ENCODE data around the gene KCTD10.

The KCTD10 gene, protein sequence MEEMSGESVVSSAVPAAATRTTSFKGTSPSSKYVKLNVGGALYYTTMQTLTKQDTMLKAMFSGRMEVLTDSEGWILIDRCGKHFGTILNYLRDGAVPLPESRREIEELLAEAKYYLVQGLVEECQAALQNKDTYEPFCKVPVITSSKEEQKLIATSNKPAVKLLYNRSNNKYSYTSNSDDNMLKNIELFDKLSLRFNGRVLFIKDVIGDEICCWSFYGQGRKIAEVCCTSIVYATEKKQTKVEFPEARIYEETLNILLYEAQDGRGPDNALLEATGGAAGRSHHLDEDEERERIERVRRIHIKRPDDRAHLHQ

GRCh38 chr12:109477185-109477962, at the start of gene KCTD10, which contains the start of gene UBE3B:
KCTD10 (minus strand) TSS chr12:109477300; CDS start chr12:109477262, 38 bp downstream.
UBE3B (plus strand) TSS chr12:109477634; CDS start chr12:109483552, 5,918 bp downstream.
- H3K27me3 ChIP-seq (ENCODE audit: control insufficient read depth in 1 of 2, insufficient read depth in 2 of 2, low read length in 2 of 2) = no peaks in the 10 kb centered on the region
- no peaks in the 10 kb centered on the region for H3K36me3 ChIP-seq (ENCODE audit: insufficient read depth, low read length)
- peak within 1 kb of the TSS; percentile 85 for H3K9ac ChIP-seq (ENCODE audit: low read length)
- H3K9me3 ChIP-seq (ENCODE audit: low read length) = no peaks in the 10 kb centered on the region
- H3K4me1 ChIP-seq (ENCODE audit: insufficient read depth, low read length) = peaks cover 49% of the 10 kb centered on the region
- peak within 1 kb of the TSS; percentile 97 for H3K27ac ChIP-seq (ENCODE audit: low read depth, low read length)
- H3K4me3 ChIP-seq (ENCODE audit: low read depth in 1 of 2, low read length in 2 of 2) = peak within 1 kb of the TSS; percentile 78 to 98

- Histone ChIP-seq H3K4me3 (ENCODE audit: low read depth in 1 of 2, low read length in 2 of 2) (no peak overlapping the region), H3K9ac (ENCODE audit: low read length) (no peak overlapping the region), H3K27ac (ENCODE audit: low read depth, low read length) (no peak overlapping the region), H3K27me3 (ENCODE audit: control insufficient read depth in 1 of 2, insufficient read depth in 2 of 2, low read length in 2 of 2) (no peaks in the 10 kb centered on the region), H3K36me3 (ENCODE audit: insufficient read depth, low read length) (peaks cover 90% of the 10 kb centered on the region), H3K4me1 (ENCODE audit: insufficient read depth, low read length) (no peaks in the 10 kb centered on the region), H3K9me3 (ENCODE audit: low read length) (no peaks in the 10 kb centered on the region)
Measured at GRCh38 chr12:109525279-109525585, 48.1 kb upstream of the KCTD10 start.

- H3K4me3 ChIP-seq (ENCODE audit: low read depth in 1 of 2, low read length in 2 of 2) = no peak overlapping the region
- no peak overlapping the region for H3K9ac ChIP-seq (ENCODE audit: low read length)
- H3K9me3 ChIP-seq (ENCODE audit: low read length) = no peaks in the 10 kb centered on the region
- H3K4me1 ChIP-seq (ENCODE audit: insufficient read depth, low read length) = no peaks in the 10 kb centered on the region
- peaks cover 92% of the 10 kb centered on the region for H3K36me3 ChIP-seq (ENCODE audit: insufficient read depth, low read length)
- H3K27ac ChIP-seq (ENCODE audit: low read depth, low read length) = no peak overlapping the region
- H3K27me3 ChIP-seq (ENCODE audit: control insufficient read depth in 1 of 2, insufficient read depth in 2 of 2, low read length in 2 of 2) = no peaks in the 10 kb centered on the region
Measured at GRCh38 chr12:109524466-109525278, 47.6 kb upstream of the KCTD10 start.

DNA sequence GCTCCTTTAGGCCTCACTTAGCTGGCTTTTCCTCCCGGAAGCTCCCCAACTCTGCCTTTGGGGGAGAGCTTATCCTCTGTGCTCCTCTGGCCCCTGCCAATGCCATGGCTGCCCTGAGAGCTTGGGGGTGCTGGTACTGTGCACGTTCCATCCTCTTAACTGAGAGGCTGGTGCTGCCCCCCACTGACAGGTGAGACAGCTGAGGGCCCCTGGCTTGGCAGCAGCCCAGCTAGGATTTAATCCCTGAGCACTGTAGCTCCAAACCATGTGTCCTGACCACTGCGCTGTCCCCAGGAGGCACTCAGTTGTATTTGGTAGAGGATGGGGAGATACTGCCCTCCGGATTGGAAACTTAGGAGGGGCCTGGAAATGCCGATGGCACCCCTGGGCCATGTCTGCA, 46.4 kb upstream of the KCTD10 start:
- Histone ChIP-seq H3K27me3 (ENCODE audit: control insufficient read depth in 1 of 2, insufficient read depth in 2 of 2, low read length in 2 of 2) (no peaks in the 10 kb centered on the region), H3K9ac (ENCODE audit: low read length) (no peak overlapping the region), H3K4me3 (ENCODE audit: low read depth in 1 of 2, low read length in 2 of 2) (no peak overlapping the region), H3K4me1 (ENCODE audit: insufficient read depth, low read length) (no peaks in the 10 kb centered on the region), H3K36me3 (ENCODE audit: insufficient read depth, low read length) (peaks cover 93% of the 10 kb centered on the region), H3K9me3 (ENCODE audit: low read length) (no peaks in the 10 kb centered on the region), H3K27ac (ENCODE audit: low read depth, low read length) (no peak overlapping the region)

GRCh38 chr12:109523071-109523470, 46.0 kb upstream of the KCTD10 start:
- Histone ChIP-seq H3K9ac (ENCODE audit: low read length) (no peak overlapping the region), H3K4me3 (ENCODE audit: low read depth in 1 of 2, low read length in 2 of 2) (no peak overlapping the region), H3K36me3 (ENCODE audit: insufficient read depth, low read length) (peaks cover 93% of the 10 kb centered on the region), H3K9me3 (ENCODE audit: low read length) (no peaks in the 10 kb centered on the region), H3K4me1 (ENCODE audit: insufficient read depth, low read length) (no peaks in the 10 kb centered on the region), H3K27ac (ENCODE audit: low read depth, low read length) (no peak overlapping the region), H3K27me3 (ENCODE audit: control insufficient read depth in 1 of 2, insufficient read depth in 2 of 2, low read length in 2 of 2) (no peaks in the 10 kb centered on the region)

DNA sequence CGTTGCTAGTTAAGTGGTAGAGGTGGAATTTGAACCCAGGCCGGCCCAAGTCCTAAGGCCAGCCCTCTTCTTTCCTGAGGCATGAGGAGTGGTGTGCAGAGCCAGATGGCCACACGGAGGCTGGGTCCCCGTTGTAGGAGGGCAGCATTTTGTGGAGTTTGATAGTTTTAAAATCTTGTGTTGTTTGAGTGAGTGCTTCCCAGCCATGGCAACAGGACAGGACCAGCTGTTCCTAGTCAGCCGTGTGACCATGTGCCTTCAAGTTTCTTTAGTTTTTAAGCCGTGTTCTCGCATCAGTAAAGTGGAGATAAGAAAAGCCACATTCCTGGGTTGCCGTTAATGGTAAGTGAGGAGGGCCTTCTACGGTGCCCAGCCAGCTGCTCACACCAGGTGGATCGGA, 44.7 kb upstream of the KCTD10 start:
- H3K4me3 ChIP-seq (ENCODE audit: low read depth in 1 of 2, low read length in 2 of 2) = no peak overlapping the region
- no peak overlapping the region for H3K27ac ChIP-seq (ENCODE audit: low read depth, low read length)
- H3K9me3 ChIP-seq (ENCODE audit: low read length) = no peaks in the 10 kb centered on the region
- H3K4me1 ChIP-seq (ENCODE audit: insufficient read depth, low read length) = no peaks in the 10 kb centered on the region
- peaks cover 93% of the 10 kb centered on the region for H3K36me3 ChIP-seq (ENCODE audit: insufficient read depth, low read length)
- no peaks in the 10 kb centered on the region for H3K27me3 ChIP-seq (ENCODE audit: control insufficient read depth in 1 of 2, insufficient read depth in 2 of 2, low read length in 2 of 2)
- no peak overlapping the region for H3K9ac ChIP-seq (ENCODE audit: low read length)

DNA sequence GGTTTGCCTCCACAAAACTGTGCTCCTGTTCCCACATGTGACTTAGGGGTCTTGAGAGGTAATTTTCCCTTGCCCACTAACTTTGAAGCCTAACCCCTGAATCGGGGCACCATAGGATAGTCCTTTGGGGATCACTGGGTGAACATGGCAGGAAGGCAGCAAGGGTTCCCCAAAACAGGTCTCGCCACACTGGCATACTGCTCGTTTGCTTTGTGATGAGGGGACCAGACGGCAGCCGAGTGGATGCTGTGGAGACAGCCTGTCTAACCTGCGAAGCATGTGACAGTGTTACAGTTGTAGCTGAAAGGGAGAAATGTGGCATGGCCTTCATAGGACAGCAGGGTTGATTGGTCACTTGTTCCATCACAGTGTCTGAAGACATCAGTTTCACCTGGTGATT, 42.7 kb upstream of the KCTD10 start:
- Histone ChIP-seq H3K4me3 (ENCODE audit: low read depth in 1 of 2, low read length in 2 of 2) (no peak overlapping the region), H3K27me3 (ENCODE audit: control insufficient read depth in 1 of 2, insufficient read depth in 2 of 2, low read length in 2 of 2) (no peaks in the 10 kb centered on the region), H3K9me3 (ENCODE audit: low read length) (no peaks in the 10 kb centered on the region), H3K36me3 (ENCODE audit: insufficient read depth, low read length) (peaks cover 81% of the 10 kb centered on the region), H3K4me1 (ENCODE audit: insufficient read depth, low read length) (no peaks in the 10 kb centered on the region), H3K27ac (ENCODE audit: low read depth, low read length) (no peak overlapping the region), H3K9ac (ENCODE audit: low read length) (no peak overlapping the region)

- no peaks in the 10 kb centered on the region for H3K9me3 ChIP-seq (ENCODE audit: low read length)
- H3K9ac ChIP-seq (ENCODE audit: low read length) = no peak overlapping the region
- H3K27ac ChIP-seq (ENCODE audit: low read depth, low read length) = no peak overlapping the region
- no peaks in the 10 kb centered on the region for H3K27me3 ChIP-seq (ENCODE audit: control insufficient read depth in 1 of 2, insufficient read depth in 2 of 2, low read length in 2 of 2)
- H3K36me3 ChIP-seq (ENCODE audit: insufficient read depth, low read length) = peaks cover 81% of the 10 kb centered on the region
- no peak overlapping the region for H3K4me3 ChIP-seq (ENCODE audit: low read depth in 1 of 2, low read length in 2 of 2)
- H3K4me1 ChIP-seq (ENCODE audit: insufficient read depth, low read length) = no peaks in the 10 kb centered on the region
Measured at GRCh38 chr12:109518820-109519665, 41.9 kb upstream of the KCTD10 start.

DNA sequence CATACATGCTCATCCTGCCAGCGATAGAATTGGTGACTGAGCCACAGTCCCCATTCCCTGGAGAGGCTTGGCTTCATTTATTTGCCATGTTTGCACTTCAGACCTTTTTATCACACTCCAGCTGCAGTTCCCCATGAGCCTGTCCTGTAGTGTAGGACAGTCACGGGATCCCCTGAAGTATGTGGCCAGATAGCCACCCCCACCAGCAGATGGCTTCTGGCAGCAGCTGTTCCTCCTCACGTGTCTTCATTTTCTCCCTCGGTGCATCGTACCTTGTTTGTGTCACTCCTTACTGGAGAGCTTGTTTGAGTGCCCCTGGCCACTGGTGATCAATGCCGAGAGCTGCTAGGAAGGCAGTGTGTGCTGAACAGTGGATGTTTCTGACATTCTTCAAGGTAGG, 40.5 kb upstream of the KCTD10 start:
- Histone ChIP-seq H3K9me3 (ENCODE audit: low read length) (no peaks in the 10 kb centered on the region), H3K27me3 (ENCODE audit: control insufficient read depth in 1 of 2, insufficient read depth in 2 of 2, low read length in 2 of 2) (no peaks in the 10 kb centered on the region), H3K4me1 (ENCODE audit: insufficient read depth, low read length) (no peaks in the 10 kb centered on the region), H3K4me3 (ENCODE audit: low read depth in 1 of 2, low read length in 2 of 2) (no peak overlapping the region), H3K9ac (ENCODE audit: low read length) (no peak overlapping the region), H3K27ac (ENCODE audit: low read depth, low read length) (no peak overlapping the region), H3K36me3 (ENCODE audit: insufficient read depth, low read length) (peaks cover 79% of the 10 kb centered on the region)

DNA sequence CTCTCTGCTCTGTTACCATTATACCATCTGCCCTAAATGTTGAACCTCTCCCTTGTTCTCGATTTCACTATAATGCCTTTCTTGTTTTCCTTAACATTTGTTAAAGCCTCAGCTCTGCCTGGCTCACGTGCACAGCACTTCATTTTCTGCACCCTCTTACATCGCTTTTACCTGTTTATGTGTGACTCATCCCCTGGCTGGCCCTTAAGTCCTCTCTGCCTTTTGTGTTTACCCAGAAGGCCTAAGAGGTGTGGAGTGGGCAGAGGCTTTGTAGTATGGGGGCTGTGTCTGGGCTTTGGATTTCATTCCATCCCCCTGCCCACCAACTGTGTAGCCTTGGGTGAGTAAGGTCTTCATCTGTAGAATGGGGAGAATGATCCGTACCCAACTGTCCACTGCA, 36.9 kb upstream of the KCTD10 start:
- no peak overlapping the region for H3K4me3 ChIP-seq (ENCODE audit: low read depth in 1 of 2, low read length in 2 of 2)
- no peaks in the 10 kb centered on the region for H3K9me3 ChIP-seq (ENCODE audit: low read length)
- H3K27ac ChIP-seq (ENCODE audit: low read depth, low read length) = no peak overlapping the region
- no peaks in the 10 kb centered on the region for H3K27me3 ChIP-seq (ENCODE audit: control insufficient read depth in 1 of 2, insufficient read depth in 2 of 2, low read length in 2 of 2)
- H3K9ac ChIP-seq (ENCODE audit: low read length) = no peak overlapping the region
- peaks cover 79% of the 10 kb centered on the region for H3K36me3 ChIP-seq (ENCODE audit: insufficient read depth, low read length)
- H3K4me1 ChIP-seq (ENCODE audit: insufficient read depth, low read length) = no peaks in the 10 kb centered on the region

GRCh38 chr12:109513051-109513450, 36.0 kb upstream of the KCTD10 start:
- no peak overlapping the region for H3K4me3 ChIP-seq (ENCODE audit: low read depth in 1 of 2, low read length in 2 of 2)
- H3K9ac ChIP-seq (ENCODE audit: low read length) = no peak overlapping the region
- no peaks in the 10 kb centered on the region for H3K9me3 ChIP-seq (ENCODE audit: low read length)
- H3K27me3 ChIP-seq (ENCODE audit: control insufficient read depth in 1 of 2, insufficient read depth in 2 of 2, low read length in 2 of 2) = no peaks in the 10 kb centered on the region
- no peaks in the 10 kb centered on the region for H3K4me1 ChIP-seq (ENCODE audit: insufficient read depth, low read length)
- H3K36me3 ChIP-seq (ENCODE audit: insufficient read depth, low read length) = peaks cover 80% of the 10 kb centered on the region
- H3K27ac ChIP-seq (ENCODE audit: low read depth, low read length) = no peak overlapping the region

Data from muscle layer of colon (tissue), 2 donors.